ENCODE data around the gene NCOA1.
"Not testable (repeated sequence)": the region's sequence is repeated elsewhere in the genome, so short reads cannot be mapped to it uniquely, and the experiment has no call there.

The NCOA1 gene

GRCh38 chr2:24756789-24757188 lies 265.7 kb downstream of the NCOA1 start:
- DNase-seq: no peak

GRCh38 chr2:24761866-24762265 lies 270.8 kb downstream of the NCOA1 start:
- DNase-seq: no peak

- DNase-seq: no peak
Measured at GRCh38 chr2:24762518-24762917, 271.5 kb downstream of the NCOA1 start.

- DNase-seq: no peak
Measured at GRCh38 chr2:24763843-24764242, 272.8 kb downstream of the NCOA1 start.

GRCh38 chr2:24766609-24767008 lies 275.6 kb downstream of the NCOA1 start:
- no peak for DNase-seq

GRCh38 chr2:24768013-24768412 lies 277.0 kb downstream of the NCOA1 start:
- no peak for DNase-seq

- DNase-seq: no peak
Measured at GRCh38 chr2:24768601-24769000, 277.5 kb downstream of the NCOA1 start.

- DNase-seq: no peak
Measured at GRCh38 chr2:24771061-24771460, 280.0 kb downstream of the NCOA1 start.

GRCh38 chr2:24771764-24772586 lies 280.9 kb downstream of the NCOA1 start:
- DNase-seq: no peak

- no peak for DNase-seq
Measured at GRCh38 chr2:24774373-24774772, 283.3 kb downstream of the NCOA1 start.

GRCh38 chr2:24779116-24779515 lies 288.1 kb downstream of the NCOA1 start:
- no peak for DNase-seq

GRCh38 chr2:24783641-24784040 lies 292.6 kb downstream of the NCOA1 start:
- DNase-seq: no peak

- DNase-seq: no peak
Measured at GRCh38 chr2:24785671-24786321, 294.7 kb downstream of the NCOA1 start.

- no peak for DNase-seq
Measured at GRCh38 chr2:24787532-24787931, 296.5 kb downstream of the NCOA1 start.

- DNase-seq: no peak
Measured at GRCh38 chr2:24788816-24789215, 297.8 kb downstream of the NCOA1 start.

GRCh38 chr2:24791452-24791851 lies 300.4 kb downstream of the NCOA1 start:
- no peak for DNase-seq

GRCh38 chr2:24792542-24792873 lies 301.5 kb downstream of the NCOA1 start:
- no peak for DNase-seq

GRCh38 chr2:24792874-24793760 lies 302.1 kb downstream of the NCOA1 start, which contains the start of the genes CENPO and PTRHD1:
Gene CENPO (plus strand): TSS chr2:24793425. CDS start chr2:24793920, 495 bp downstream.
Gene PTRHD1 (minus strand): TSS chr2:24793391. CDS start chr2:24793377, 14 bp downstream.
- peak; percentile 92 for DNase-seq

- DNase-seq: no peak
Measured at GRCh38 chr2:24793761-24794435, 302.8 kb downstream of the NCOA1 start.

GRCh38 chr2:24797644-24798043 lies 306.6 kb downstream of the NCOA1 start:
- no peak for DNase-seq

- not testable (repeated sequence) for DNase-seq
Measured at GRCh38 chr2:24800487-24800886, 309.4 kb downstream of the NCOA1 start.

- DNase-seq: not testable (repeated sequence)
Measured at GRCh38 chr2:24805811-24806660, 315.0 kb downstream of the NCOA1 start.

All from NK-92 treated with Interleukin-12 subunit alpha and Interleukin-12 subunit beta, amount 100 ng/mL, for 24 hours (cell line).